PFSK-1 (cell line): ENCODE results near the gene PCBP3.

ENCODE experiments used
- FOXP2 ChIP-seq: optimal IDR thresholded peaks from 2 replicates; pipeline ENCODE3; 2011; ENCODE audit warnings: borderline replicate concordance, control low read depth, inconsistent platforms; ENCODE audit not compliant: insufficient read depth; ENCODE audit errors: extremely low read length, extremely low read depth
- POLR2AphosphoS5 ChIP-seq: IDR thresholded peaks from 2 replicates; pipeline ENCODE4 v1.6.1; 2012; ENCODE audit warnings: low read depth, mild to moderate bottlenecking, control low read depth, low read length, moderate library complexity
- REST ChIP-seq, 2 experiments: IDR thresholded peaks; 2 replicates each; pipeline versions ENCODE4 v1.6.1 to v1.8.0; 2011 to 2012; ENCODE audit warnings: low read depth in 2 of 2, low read length in 2 of 2, control low read depth in 1 of 2, inconsistent platforms in 1 of 2, mild to moderate bottlenecking in 1 of 2, moderate library complexity in 1 of 2; ENCODE audit not compliant: insufficient read depth in 1 of 2
- SIN3A ChIP-seq: IDR thresholded peaks from 2 replicates; pipeline ENCODE4 v1.6.1; 2012; ENCODE audit warnings: mild to moderate bottlenecking, low read length, moderate library complexity, borderline replicate concordance; ENCODE audit not compliant: insufficient read depth
- TAF1 ChIP-seq: IDR thresholded peaks from 2 replicates; pipeline ENCODE4 v1.6.1; 2012; ENCODE audit warnings: low read length, control low read depth, borderline replicate concordance; ENCODE audit not compliant: insufficient read depth

GRCh38 chr21:45895778-45896370, 252.3 kb downstream of the PCBP3 start:
- no peak for TF ChIP-seq REST (IDR thresholded peaks at IDR 0.05; ENCODE audit: insufficient read depth in 1 of 2, low read depth in 2 of 2, low read length in 2 of 2)
- TF ChIP-seq SIN3A = no peak
- TF ChIP-seq POLR2AphosphoS5 = no peak
- no peak for TF ChIP-seq TAF1
- TF ChIP-seq FOXP2 = no peak
